NB4 (cell line): ENCODE measurements around the gene KTN1.

Source experiments
- DNase-seq: peaks from one replicate; pipeline ENCODE4 v3.0.0; 2010; ENCODE audit warnings: low read depth
- H3K4me3 ChIP-seq: one replicate; pipeline ENCODE4 v1.5.1; 2011; ENCODE audit warnings: mild to moderate bottlenecking, low read depth, low read length, moderate library complexity
- MYC ChIP-seq: IDR thresholded peaks from 2 replicates; pipeline ENCODE4 v1.6.1; 2011; ENCODE audit warnings: low read depth, low read length
- POLR2A ChIP-seq: IDR thresholded peaks from 2 replicates; pipeline ENCODE4 v1.6.1; 2011; ENCODE audit warnings: mild to moderate bottlenecking; ENCODE audit not compliant: insufficient read length; ENCODE audit errors: extremely low read depth
- TF ChIP-seq, protein P1 (sequence below): IDR thresholded peaks from one replicate; pipeline ENCODE4 v1.5.1; 2012; ENCODE audit warnings: low read depth, low read length
- TF ChIP-seq, protein P2 (sequence below): IDR thresholded peaks from 2 replicates; pipeline ENCODE4 v1.6.1; 2011; ENCODE audit warnings: low read depth, low read length

The KTN1 gene

DNA sequence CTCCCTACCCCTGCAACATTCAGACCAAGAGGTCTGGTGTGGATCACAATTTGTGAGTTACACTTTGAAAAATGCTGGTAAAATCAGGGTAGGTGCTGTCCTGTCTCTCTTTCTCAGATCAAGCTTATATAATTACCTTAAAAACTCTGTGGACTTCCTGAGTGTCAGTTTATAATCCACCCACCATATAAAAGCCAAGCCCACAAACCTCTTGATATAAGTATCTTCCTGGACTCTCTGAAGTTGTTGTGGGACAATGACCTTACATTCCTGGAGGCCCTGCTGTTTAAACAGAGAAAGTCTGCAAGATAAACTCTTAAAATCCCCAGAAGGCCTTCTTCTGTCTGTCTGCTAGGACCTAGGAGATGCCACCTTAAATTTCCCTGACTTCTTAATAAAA is 11.4 kb upstream of the KTN1 start:
- H3K4me3 ChIP-seq: no peak overlapping the region
- TF ChIP-seq MYC (no peak), POLR2A (no peak)
- TF ChIP-seq, protein P1, sequence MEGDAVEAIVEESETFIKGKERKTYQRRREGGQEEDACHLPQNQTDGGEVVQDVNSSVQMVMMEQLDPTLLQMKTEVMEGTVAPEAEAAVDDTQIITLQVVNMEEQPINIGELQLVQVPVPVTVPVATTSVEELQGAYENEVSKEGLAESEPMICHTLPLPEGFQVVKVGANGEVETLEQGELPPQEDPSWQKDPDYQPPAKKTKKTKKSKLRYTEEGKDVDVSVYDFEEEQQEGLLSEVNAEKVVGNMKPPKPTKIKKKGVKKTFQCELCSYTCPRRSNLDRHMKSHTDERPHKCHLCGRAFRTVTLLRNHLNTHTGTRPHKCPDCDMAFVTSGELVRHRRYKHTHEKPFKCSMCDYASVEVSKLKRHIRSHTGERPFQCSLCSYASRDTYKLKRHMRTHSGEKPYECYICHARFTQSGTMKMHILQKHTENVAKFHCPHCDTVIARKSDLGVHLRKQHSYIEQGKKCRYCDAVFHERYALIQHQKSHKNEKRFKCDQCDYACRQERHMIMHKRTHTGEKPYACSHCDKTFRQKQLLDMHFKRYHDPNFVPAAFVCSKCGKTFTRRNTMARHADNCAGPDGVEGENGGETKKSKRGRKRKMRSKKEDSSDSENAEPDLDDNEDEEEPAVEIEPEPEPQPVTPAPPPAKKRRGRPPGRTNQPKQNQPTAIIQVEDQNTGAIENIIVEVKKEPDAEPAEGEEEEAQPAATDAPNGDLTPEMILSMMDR: no peak
- TF ChIP-seq, protein P2, sequence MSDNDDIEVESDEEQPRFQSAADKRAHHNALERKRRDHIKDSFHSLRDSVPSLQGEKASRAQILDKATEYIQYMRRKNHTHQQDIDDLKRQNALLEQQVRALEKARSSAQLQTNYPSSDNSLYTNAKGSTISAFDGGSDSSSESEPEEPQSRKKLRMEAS: no peak
- DNase-seq: no peak

DNA sequence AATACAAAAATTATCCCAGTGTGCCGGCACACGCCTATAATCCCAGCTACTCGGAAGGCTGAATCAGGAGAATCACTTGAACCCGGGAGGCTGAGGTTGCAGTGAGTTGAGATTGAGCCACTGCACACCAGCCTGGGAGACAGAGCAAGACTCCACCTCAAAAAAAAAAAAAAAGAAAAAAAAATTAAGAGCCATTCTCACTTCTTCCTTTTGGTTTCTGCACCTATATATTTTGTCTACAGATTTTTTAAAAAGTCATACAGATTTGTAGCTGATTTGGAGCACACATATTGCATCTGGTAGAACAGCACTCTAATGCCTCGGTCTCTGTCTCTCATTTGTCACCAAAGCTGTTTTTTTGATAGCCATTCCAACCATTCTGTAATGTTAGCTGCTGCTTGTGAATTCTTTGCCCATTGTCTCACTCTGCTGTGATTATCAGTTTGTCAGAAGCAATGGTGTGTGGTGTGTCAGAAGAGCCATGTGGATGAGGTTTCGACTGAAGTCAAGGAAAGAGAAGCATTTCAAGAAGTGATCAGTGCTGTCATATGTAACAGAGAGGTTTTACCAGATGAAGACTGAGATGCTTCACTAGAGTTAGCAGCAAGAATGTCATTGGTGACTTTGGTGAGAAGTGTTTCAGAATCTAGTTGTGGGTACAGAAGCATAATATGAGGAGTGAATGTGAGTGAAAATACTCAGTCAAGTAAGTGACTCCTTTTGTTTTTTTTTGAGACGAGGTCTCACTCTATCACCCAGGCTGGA is 8.7 kb upstream of the KTN1 start:
- no peak overlapping the region for H3K4me3 ChIP-seq
- DNase-seq: no peak
- no peak for TF ChIP-seq POLR2A
- TF ChIP-seq, protein P1: no peak
- TF ChIP-seq MYC: no peak
- TF ChIP-seq, protein P2: no peak

DNA sequence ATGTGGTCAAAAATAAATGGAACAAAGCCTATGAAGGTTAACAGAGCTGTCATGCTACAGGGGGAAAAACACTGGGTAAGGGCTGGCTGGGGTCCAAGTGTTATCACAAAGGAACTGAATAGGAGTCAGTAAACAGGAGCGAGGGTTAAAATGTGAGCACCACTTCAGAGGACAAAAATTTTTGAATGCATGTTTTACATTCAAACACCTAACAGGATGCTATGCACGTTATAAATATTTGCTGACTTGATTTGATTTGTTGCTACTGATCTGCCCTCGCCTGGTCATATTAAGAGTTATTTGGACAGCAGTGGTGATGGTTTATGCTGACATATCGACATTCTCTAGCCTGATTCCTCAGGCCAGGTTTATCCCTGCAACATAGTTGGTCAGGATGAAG is 7.4 kb upstream of the KTN1 start:
- no peak for TF ChIP-seq MYC
- TF ChIP-seq, protein P2: no peak
- TF ChIP-seq, protein P1: no peak
- TF ChIP-seq POLR2A: no peak
- no peak for DNase-seq
- H3K4me3 ChIP-seq: no peak overlapping the region

DNA sequence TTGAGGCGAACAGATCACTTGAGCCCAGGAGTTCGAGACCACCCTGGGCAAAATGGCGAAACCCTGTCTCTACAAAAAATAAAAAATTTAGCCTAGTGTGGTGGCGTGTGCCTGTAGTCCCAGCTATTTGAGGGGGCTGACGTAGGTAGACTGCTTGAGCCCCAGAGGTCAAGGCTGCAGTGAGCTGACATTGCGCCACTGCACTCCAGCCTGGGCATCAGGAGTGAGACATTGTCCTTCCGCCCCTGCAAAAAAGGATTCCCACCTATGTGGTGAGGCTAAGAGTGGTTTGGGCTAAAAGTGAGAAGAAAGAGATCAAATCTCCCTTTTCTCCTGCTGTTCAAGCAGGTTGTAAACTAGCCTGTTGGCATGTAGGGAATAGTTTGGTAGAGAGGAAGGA is 5.0 kb upstream of the KTN1 start:
- H3K4me3 ChIP-seq: no peak overlapping the region
- no peak for DNase-seq
- no peak for TF ChIP-seq MYC
- TF ChIP-seq, protein P2: no peak
- TF ChIP-seq, protein P1: no peak
- no peak for TF ChIP-seq POLR2A

DNA sequence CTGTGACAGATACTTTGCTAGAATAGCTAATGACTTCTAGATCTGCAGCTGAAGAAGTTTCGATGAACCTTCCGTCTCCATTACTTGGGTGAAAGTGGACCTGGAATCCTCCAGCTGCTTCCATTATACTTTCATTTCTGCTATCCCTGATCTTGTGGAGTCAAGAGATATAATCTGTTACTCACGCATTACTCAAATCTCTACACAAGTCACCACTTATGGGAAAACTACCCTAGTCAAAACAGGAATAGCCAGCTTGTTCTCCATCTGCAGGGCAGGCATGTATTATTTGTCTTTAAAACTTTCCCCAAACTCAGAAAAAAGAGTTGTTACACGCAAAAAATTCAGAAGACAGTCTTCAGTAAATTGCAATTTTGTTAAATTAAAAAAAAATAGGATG is 2.8 kb upstream of the KTN1 start:
- DNase-seq: no peak
- no peak overlapping the region for H3K4me3 ChIP-seq
- no peak for TF ChIP-seq POLR2A
- TF ChIP-seq MYC: no peak

DNA sequence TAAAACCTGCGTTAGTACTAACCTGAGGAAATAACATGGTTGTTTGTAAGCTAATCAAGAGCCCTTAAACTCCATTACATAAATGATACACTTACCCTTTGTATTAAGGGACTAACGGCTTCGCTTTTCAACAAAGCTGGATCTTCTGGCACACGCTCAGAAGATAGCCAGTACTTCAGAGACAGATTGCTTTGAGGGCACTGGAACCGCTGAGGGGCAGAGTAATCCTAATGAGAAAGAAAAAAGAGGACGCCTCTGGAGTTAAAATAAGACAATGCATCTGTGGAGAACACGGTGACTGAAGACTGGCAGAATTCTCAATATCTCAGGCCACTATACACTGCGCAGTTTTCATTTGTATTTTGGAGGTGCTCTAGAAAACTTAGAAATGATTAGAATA is 1.5 kb upstream of the KTN1 start:
- TF ChIP-seq, protein P1: no peak
- TF ChIP-seq POLR2A: no peak
- TF ChIP-seq MYC: no peak
- TF ChIP-seq, protein P2: no peak
- no peak for DNase-seq
- peak overlapping the region; percentile 86 for H3K4me3 ChIP-seq
